GM19043 (cell line): ENCODE data around the gene UBAC2.
"Not testable (repeated sequence)": the region's sequence is repeated elsewhere in the genome, so short reads cannot be mapped to it uniquely, and the experiment has no call there.

Experiments
- ATAC-seq: cut with Tn5 transposase; IDR thresholded peaks from one replicate; pipeline ENCODE4 v1.9.1; 2021; ENCODE audit warnings: low read depth; ENCODE audit not compliant: unreplicated experiment

Gene UBAC2

DNA sequence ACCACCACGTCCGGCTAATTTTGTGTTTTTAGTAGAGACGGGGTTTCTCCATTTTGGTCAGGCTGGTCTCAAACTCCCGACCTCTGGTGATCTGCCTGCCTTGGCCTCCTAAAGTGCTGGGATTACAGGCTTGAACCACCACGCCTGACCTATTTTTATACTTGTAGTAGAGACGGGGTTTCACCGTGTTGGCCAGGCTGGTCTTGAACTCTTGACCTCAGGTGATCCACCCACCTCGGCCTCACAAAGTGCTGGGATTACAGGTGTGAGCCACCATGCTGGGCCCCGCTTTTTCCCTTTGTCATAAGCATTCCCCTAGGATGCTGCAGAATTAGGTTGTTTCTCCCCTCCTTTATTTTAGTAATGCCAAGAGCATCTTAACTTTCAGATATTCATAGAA, 10.0 kb downstream of the UBAC2 start:
- not testable (repeated sequence) for ATAC-seq

DNA sequence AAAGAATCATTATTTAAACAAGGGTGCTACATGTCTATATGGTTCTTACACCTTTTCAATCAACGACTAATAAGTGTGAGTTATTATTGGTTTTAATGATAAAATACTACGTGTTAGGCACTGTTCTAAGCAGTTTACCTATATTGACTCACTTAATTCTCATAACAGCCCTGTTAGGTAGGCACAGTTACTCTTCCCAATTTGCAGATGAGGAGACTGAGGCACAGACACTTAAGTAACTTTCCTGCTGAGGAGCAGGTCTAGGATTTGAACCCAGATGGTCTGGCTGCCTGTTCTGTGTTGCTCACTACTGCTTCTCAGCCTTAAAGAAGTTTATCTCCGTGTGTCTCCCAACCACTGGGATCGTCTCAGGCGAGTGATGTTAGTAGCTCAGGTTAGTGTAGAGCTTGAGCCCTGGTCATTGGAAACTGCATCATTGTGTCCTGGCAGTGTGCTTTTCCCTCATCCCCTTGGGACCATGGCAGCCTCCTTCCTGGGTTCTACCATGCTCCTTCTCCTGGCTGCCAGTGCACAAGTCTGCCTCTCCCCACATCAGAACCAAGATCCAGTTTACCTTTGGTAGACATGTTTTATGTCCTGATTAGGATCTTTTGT, 10.9 kb downstream of the UBAC2 start:
- ATAC-seq, result no peak

DNA sequence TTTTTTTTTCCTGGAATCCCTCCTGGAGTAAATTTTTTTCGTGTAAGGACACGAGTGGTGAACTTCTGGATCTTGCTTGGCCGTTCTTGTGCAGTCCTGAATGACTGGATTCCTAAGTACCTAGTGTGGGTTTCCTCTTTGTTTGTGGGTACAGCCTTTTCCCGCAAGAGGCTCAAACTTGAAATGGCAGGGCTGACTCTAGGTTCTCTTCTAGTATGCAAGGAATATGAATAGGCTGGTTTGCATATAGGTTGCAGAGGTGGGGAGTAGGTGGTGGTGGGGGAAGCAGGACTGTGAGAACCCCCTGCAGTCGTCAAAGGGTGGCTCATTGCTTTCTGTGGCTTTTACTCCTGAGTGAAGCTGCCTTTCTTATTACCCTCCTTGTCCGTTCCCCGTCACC, 13.6 kb downstream of the UBAC2 start:
- peak; percentile 74 for ATAC-seq

DNA sequence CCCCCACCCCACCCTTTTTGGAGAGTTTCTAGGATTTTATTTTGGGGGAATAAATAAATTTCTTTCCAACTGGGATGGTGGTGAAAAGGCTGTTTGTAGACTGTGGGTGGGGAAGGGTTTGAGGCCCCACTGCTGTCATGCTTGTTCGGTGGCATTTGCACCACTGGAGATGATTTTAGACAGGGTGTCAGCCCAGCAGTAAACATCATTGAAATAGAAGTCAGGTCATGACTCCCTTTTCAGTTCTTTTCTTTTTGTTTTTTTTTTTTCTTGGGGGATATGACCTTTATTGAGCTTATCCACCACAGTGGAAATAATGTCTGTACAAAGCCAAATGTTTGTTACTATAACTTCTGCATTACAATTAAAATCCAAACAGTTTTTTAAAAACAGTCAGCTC, 14.1 kb downstream of the UBAC2 start:
- no peak for ATAC-seq

DNA sequence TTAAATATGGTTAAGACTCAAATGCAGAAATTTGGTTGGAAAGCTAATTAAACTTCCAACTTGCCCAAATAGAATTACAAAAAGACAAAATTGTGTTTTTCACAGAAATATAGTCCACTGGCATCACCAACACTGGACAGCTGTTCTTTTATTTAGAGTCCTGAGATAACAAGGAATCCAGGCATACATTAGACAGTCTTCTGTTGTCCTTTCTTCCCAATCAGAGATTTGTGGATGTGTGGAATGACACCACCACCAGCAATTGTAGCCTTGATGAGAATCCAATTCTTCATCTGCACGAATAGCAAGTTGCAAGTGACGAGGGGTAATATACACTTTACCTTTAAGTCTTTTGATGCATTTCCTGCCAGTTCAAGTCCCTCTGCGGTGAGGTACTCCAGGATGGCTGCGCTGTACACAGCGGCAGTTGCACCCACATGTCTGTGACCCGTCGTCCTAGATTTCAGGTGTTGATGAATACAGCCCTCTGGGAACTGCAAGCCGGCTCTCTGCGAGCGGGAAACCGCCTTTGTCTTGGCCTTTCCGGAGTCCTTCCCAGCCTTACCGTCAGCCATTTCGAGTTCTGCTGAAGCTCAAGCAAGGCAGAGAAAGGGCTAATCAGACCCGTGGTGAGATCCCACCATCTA, 14.7 kb downstream of the UBAC2 start:
- no peak for ATAC-seq

DNA sequence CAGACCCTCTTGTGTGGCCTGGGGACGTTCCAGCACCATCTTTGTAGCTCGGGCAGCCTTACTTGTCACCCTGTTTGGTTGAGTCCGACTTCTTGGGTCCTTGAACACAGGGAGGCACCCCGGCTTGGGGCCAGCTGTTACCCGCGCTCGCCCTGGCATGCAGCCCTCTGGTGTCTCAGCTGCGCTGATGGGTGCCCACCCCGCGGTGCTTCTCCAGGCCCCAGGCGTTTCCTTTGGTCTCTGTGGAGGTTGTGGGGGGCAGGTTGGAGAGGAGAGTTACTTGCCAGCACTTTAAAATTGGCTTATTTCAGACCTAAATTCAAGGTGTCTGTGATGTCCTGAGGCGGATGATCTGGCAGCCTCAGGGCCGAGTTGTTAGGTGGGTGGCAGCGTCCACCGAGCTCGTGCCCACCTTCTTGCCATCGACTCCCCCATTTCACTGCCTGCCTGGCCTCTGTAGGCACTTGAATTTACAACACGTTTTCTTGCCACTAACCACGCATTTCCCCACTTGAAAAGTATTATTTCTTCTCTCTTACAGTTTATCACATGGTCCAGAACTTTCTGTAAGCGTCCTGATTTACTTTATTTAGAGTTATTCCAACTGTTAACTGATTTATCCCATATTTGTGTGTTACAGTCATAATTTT, 16.9 kb downstream of the UBAC2 start:
- no peak for ATAC-seq

DNA sequence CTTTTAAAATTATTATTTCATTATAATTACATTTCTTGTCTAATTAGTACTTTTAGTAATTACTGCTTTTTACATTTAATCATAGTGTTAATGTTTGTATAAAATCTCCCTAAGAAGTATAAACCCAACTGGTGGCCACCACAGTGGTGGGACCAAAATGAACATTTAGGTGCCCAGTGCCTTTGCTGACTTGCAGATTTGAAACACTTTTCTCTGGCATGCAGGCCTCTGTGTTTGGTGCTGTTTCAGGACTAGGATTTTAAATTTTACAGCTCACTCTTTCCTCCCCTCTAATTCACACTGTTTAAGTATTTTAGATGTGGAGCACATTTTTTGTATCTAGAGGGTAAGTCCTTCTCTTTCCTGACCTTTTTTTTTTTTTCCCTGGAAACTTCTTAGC, 17.5 kb downstream of the UBAC2 start:
- ATAC-seq, result no peak

DNA sequence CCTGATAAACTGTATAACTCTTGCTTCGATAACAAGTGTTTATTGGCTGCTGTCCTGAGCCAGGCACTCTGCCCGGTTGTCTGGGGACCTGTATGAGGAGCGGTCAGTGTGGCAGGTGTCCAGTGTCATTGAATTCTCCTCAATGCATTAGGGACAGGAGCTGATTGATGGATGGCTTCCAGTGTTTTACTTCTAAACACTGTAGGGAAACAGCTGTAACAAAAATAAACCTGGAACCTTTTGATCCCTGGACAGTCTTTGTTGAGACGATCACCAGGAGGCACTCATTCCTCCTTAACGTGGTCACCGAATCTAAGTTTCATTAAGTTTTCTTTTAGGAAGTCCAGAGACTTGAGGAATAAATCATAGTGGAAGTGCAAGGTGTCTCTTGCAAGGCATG, 17.9 kb downstream of the UBAC2 start:
- ATAC-seq, result no peak

DNA sequence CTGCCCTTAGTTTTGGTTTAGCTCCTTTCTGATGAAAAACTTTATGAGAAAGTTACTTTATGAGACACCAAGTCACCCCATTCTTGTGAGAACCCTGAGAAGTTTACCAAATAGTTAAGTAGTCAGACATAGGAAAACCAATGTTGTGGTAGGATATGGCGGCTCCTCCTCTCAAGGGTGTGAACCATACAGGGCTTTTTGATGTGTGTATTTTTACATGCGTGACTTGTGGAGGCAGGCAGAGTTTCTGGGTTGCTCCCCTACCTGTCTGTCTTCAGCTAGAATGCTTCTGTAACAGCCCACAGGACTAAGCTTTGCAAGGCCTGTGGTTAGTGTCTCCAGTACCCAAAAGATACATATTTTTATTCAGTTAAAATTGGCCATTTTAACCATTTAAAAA, 18.3 kb downstream of the UBAC2 start:
- ATAC-seq, result no peak

DNA sequence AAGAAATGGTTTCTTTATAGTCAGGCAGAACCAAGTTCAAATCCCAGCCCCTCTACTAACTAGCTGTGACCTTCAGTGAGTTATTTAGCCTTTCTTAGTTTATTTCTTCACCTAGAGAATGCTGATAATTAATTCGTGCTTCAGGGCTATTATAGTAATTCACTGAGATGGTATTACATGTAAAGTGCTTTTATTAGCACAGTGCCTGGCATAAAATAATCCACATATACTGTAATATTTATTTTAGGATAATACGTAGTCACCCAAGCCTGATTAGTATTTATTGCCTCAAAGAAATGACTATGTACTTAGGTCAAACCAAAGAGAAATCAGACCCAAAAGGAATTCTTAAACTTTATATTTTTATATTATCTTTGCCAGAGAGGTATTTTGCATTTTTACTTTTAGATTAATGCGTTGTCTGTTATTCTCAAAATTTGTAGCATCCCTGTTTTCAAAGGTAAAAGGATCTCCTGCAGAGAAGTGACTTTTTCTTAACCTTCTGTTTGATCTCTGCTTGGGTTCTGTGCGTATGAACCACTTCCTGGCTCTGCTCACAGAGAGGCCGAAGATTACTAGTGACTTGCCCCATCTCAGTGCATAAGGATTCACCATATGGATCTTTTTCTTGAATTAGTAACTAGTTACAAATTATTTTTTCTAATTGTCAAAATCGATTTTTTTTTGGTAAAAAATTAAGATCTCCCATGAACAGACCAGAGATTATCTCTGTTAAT, 19.7 kb downstream of the UBAC2 start:
- ATAC-seq, result no peak

DNA sequence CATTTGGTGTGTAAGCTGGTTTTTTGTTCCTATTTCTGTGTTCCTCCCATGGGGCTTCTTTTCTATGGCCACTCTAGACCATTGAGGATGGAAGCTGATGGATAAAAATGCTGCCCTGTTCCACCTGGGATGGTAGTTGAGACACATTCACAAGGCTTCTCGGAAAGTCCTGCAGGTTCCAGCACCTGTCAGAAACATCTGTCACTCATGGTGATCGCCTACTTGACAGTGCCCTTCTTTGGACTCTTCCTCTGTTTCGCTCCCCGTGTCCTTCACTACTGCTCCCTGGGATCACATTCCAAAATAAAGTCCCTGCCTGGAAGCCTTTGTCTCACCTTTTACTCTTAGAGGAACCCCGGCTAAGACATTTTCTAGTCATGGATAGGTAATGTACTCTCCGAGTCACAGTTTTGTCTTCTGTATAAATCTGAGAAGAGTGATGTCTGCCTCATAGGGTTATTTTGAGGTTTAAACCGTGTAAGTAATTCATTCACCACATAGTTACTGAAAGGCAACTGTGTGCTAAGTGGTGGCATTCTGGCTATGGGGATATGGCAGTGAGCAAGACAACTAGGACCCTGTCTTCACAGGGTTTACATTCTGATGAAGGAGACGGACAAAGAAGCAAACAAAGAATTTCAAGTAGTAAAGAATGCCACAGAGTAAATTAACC, 21.0 kb downstream of the UBAC2 start:
- ATAC-seq, result no peak

DNA sequence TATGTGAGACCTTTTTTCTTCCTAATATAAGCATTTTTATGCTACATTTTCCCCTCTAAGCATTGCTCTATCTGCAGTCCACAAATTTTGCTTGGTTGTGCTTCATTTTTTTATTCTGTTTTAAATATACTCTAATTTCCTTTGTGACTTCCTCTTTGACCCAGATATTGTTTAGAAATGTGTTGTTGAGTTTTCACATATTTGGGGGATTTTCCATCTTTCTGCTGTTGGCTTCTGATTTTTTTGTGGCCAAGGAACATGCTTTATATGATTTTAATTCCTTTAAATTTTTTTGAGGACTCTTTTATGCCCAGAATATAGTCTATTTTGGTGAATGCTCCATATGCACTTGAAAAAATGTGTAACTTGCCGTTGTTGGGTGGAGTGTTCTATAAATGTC, 22.9 kb downstream of the UBAC2 start:
- ATAC-seq, result no peak

DNA sequence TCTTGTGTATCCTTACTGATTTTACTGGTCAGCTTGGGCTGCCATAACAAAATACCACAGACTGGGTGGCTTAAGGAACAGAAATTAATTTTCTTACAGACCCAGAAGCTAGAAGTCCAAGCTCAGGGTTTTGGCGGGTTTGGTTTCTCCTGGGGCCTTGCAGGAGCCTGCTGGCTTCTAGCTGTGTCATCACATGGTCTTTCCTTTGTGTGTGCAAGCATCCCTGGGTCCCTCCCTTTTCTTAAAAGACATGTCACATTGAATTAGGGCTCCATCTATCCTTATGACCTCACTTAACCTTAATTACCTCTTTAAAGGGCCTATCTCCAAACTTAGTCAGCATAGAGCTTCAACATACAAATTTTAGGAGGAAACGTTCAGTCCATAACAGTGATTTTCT, 23.4 kb downstream of the UBAC2 start:
- no peak for ATAC-seq

DNA sequence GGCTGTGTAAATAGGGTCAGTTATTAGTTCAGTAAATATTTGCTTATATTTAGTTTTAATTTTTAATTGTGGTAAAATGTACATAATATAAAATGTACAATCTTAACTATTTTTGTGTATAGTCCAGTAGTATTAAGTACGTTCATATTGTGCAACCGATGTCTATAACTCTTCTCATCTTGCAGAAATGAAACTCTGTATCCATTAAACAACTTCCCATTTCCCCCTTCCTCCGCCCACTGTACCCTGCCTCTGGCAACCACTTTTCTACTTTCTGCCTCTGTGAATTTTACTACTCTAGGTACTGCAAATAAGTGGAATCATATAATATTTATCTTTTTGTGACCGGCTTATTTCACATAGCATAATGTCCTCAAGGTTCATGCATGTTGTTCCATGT, 24.4 kb downstream of the UBAC2 start:
- no peak for ATAC-seq

DNA sequence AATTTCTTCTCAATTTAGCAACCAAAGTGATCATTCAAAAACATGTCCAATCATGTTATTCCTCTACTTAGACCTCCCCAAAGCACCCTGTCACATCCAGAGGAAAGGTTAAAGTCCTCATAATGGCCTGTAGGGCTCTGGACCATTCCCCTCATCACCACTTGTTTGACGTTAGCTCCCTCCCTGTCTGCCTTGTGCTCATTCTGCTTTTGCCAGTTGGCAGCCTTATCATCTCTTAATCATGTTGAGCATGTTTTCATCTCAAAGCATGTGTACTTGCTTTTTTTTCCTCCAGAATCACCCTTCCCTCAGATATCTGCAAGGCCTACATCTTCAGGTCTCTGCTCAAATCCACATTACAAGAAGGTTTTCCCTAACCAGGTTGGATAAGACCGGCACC, 25.9 kb downstream of the UBAC2 start:
- no peak for ATAC-seq

DNA sequence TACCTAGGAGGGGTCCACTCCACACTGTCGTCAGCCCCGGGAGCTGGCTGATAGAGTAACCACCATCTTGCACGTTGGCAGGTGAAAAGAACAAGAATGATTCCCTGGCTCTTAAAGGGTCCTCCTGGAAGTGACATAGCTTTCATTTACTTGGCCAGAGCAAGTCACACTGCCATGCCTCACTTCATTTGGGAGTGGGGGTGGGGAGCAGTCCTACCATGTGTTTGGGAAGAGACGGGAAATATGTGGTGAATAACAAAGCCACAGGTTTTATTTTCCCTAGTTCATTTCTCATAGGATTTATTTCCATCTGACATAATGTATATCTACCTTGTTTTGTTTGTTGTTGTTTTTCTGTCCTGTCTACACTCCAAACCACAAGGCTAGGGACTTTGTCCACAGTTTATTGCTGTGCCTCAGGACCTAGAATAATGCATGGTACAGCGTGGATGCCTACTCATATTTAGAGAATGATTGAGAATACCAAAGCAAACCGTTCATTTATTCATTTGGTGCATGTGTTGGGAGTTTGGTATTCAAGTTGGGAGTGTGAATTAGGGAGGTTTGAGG, 26.8 kb downstream of the UBAC2 start:
- ATAC-seq, result no peak

DNA sequence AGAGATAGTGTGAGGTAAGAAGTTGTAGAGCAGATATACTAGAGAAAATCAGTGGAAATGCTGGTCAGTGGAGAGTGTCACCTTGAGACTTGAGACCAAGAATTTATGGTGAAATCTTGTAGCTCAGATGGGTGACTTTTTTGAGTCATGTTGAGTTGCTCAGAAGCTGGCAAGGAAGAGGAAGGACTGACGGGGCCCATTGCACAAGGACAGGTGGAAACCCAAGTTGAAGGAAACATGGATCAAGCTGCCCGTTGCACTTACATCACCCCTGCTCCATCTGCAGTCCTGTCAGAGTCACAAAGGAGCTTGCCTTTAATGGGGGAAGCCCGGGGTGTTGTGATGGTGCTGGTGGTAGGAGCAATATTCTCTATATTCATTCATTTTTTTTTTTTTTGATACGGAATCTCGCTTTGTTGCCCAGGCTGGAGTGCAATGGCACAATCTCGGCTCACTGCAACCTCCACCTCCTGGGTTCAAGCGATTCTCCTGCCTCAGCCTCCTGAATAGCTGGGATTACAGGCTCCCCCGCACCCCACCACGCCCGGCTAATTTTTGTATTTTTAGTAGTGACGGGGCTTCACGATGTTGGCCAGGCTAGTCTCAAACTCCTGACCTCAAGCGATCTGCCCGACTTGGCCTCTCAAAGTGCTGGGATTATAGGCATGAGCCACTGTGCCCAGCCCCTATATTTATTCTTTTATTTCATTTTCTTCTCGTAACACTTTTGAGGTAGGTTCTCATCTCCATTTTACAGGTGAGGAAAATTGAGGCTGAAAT, 27.4 kb downstream of the UBAC2 start:
- ATAC-seq, result no peak

DNA sequence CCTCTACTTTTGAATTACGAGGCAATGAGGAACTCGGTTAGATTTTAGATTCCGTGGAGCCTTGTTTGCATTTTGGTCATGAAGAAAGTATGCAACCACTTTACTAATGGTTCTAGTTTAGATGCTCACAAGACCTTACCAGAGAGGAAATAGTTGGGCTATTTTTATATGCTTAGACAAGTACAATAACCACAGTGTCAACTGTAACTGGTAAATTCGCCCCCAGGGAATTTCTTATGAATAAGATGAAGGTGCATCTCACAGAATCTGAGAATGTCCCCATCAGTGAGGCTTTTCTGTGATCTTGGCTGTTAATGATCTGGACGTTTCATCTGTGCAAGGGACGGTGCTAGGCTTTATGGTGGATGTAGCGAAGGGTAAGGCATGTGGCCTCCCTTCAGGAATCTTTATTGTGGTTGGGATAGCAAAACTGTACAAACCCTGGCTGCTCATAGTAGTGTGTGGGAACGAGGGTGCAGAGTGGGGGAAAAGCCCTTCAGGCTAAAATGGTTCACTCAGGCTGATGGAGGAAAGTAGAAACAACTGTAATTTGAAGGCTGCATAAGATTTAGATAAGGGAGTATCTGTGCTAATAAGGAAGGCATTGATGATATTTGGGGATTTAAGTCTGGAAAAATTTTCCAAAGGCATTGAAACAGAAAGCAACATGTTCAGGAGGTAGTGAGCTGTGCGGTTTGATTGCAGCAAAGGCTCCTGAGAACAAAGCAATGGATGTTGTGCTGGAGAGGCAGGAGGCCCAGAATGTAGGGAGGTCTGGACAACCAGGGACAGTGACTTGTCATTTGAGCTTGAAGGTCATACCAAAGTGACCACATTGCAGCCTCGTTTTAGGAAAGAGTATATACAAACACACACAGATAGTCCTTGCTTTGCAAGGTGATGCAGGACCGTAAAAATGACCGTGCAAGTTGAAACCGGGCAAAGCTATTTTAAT, 28.4 kb downstream of the UBAC2 start:
- peak; percentile 91 for ATAC-seq

DNA sequence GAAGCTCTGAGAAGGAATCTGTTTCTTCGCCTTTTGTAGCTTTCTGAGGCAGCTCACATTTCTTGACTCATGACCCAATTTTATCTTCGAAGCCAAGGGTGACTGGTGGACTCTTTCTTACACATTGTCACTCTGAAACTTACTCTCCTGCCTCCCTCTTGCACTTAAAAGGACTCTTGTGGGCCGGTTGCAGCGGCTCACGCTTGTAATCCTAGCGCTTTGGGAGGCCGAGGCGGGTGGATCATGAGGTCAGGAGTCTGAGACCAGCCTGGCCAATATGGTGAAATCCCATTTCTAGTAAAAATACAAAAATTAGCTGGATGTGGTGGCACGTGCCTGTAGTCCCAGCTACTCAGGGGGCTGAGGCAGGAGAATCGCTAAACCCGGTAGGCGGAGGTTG, 29.9 kb downstream of the UBAC2 start:
- not testable (repeated sequence) for ATAC-seq
